ENCODE measurements around the gene APOBEC3A.
A peak's percentile ranks its signal among the peaks of the same experiment; 100 is the strongest.
"Not testable (repeated sequence)": the region's sequence is repeated elsewhere in the genome, so short reads cannot be mapped to it uniquely, and the experiment has no call there.

The APOBEC3A gene

DNA sequence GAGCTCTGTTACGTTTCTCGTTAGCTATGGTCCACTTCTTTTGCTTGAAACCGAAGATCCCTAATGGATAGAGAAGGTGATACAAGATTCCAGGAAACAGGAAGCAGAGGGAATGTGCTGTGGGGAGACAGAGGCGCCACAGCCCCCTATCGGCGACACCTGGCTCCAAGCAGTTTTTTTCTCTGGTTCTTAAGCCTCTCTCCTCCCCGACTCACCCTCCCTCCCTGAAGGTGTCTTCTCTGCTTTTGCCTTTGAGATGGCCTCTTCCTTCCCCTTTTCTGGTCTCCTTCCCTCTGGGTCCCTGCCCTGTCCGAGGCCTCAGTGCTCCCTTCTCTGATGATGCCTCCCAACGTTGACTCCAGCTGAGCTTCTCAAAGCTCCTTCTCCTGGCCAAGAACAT lies 14.2 kb upstream of the APOBEC3A start:
- DNase-seq (ENCODE audit: low read depth in 2 of 2): no peak

DNA sequence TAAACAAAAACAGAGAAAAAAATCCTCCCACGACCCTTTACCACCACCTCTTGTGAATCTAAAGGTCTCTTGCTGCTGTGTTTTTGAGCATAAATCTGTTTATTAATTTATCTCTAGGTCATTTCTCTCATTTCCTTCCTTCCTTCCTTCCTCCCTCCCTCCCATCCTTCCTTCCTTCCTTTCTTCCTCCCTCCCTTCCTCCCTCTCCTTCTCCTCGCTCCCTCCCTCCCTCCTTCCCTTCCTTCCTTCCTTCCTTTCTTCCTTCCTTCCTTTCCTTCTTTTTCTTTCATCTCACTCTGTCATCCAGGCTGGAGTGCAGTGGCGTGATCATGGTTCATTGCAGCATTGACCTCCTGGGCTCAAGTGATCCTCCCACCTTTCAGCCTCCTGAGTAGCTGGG lies 13.5 kb upstream of the APOBEC3A start:
- DNase-seq (ENCODE audit: low read depth in 2 of 2): no peak

DNA sequence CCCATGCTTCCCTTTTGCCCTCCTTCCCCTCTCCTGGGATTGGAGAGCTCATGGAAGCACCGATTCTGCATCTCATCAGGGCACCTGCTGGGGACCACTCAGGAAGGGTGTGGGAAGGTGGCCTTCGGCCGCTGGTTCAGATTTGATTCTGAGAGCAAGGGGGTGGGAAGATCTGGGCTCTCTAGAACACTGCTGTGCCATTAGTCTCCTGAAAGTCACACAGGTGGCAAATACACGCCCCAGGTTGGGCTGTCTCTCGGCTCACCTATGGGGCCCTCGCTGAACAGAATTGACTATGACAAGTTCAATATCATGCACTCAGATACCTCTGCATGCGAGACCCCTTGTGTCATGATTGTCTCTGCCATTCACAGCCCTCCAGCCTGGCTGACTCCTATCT lies 12.8 kb upstream of the APOBEC3A start:
- no peak for DNase-seq (ENCODE audit: low read depth in 2 of 2)

- DNase-seq (ENCODE audit: low read depth in 2 of 2): not testable (repeated sequence)
Observed at GRCh38 chr22:38945706-38946338, 11.6 kb upstream of the APOBEC3A start.

DNA sequence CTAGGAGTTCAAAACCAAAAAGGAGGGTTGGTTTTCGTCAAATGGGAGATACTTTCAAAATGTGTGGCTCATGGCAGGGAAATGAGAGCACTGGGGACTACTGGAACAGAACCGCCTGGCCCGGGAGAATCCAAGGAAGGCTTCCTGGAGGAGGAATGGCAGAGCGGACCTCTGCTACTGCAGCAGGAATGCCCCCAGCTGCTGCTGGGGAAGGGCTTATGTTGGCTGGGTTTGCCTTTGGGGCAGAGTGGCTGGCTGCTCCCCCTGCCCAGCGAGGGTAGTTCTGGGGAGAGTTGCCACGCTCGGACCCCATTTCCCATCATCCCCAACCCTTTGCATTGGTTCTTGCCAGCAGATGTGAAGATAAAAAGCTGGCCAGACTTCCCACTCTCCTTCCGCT lies 10.6 kb upstream of the APOBEC3A start:
- DNase-seq (ENCODE audit: low read depth in 2 of 2): no peak

GRCh38 chr22:38947321-38948140 lies 9.9 kb upstream of the APOBEC3A start:
- DNase-seq (ENCODE audit: low read depth in 2 of 2): peak; percentile 33 to 37

GRCh38 chr22:38948181-38948940 lies 9.0 kb upstream of the APOBEC3A start:
- DNase-seq (ENCODE audit: low read depth in 2 of 2): no peak

DNA sequence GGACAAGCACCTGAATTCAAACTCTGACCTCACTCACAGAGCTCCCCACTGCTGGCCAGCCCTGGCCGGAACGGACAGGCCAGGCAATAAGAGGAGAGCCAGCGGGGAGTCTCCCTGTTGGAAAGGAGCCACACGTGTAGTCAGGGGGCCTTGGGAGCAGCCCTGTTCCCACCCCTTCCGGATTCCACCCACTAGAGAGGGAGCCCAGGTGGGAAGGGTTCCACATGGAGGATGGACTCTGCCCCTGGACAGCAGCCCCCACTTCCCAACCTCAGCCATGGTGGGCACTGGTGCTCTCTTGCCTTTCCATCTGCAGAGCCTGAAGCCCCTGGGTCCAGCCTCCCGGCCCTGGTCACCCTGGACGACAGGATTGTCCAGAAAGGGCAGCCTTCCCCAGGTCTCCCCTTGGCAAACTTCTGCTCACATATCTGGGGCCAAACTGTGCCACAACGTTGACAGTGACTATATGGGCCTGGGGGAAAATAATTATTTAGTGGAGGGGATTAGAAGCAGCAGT lies 7.5 kb upstream of the APOBEC3A start:
- no peak for DNase-seq (ENCODE audit: low read depth in 2 of 2)

DNA sequence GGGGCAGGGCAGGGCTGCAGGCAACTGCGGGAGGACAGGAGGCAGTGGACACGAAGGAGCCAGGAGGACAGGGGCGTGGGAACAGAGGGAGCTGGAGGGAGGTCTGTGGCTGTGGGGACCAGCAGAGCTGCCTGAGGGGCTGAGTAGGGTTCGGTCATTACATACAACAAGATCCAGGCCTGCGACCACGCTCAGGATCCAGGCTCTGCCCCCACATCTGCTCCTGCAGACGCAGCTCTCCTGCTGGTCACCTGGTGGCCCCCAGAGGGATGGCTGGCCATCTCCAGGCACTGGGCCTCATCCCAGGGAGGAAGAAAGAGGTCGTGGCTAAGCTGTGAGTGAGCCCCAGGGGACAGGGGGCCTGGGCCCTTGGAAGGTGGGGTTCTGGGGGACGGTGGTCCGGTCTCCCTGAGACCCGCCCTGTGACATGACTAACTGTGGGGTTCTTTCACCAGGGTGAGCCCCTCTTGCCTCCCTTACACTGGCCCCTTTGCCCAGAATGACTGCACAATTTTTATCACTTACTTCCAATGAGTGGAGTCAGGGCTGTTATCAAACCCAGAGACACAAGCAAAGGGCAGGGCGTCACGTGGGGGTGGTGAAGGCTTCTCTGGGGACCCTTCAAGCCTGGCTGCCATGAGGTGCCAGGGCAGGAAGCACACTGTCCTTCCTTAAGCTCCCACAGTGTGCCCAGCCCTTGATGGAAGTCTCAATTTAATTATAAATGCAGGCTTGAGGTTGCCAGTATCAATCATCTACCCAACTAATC lies 6.7 kb upstream of the APOBEC3A start:
- DNase-seq (ENCODE audit: low read depth in 2 of 2): no peak

- DNase-seq (ENCODE audit: low read depth in 2 of 2): no peak
Observed at GRCh38 chr22:38951734-38952133, 5.7 kb upstream of the APOBEC3A start.

DNA sequence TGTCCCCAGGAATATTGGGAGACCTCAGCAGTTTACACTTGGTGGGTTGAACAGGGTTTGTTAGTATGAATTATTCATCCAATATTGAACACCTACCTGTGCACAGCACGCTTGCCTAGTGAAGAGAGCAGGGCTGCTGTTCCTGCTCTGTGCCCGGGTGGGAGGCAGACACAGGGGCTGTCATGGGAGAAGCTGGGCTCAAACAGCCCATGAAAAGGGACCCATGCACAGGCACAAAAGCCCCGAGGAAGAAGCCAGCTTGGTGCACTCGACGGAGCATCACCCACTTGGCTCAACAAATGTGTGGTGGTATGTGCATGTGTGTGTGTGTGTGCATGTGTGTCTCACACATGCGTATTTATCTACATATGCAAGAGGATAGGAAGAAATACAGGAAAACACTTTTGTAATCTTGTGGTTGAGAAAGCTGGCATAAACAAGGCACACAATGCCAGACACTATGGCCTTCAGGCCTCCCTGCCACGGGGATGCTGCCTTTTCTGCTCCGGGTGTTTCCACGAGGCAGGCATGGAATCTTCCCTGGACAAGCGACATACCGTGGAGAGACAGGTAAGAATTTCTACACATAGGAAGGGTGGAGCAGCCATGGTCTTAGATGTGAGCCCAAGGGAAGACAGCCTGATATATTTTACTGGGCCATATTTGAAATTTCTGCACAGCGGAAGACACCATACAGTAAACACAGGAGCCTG lies 5.0 kb upstream of the APOBEC3A start:
- no peak for DNase-seq (ENCODE audit: low read depth in 2 of 2)

- no peak for DNase-seq (ENCODE audit: low read depth in 2 of 2)
Observed at GRCh38 chr22:38953091-38953490, 4.3 kb upstream of the APOBEC3A start.

DNA sequence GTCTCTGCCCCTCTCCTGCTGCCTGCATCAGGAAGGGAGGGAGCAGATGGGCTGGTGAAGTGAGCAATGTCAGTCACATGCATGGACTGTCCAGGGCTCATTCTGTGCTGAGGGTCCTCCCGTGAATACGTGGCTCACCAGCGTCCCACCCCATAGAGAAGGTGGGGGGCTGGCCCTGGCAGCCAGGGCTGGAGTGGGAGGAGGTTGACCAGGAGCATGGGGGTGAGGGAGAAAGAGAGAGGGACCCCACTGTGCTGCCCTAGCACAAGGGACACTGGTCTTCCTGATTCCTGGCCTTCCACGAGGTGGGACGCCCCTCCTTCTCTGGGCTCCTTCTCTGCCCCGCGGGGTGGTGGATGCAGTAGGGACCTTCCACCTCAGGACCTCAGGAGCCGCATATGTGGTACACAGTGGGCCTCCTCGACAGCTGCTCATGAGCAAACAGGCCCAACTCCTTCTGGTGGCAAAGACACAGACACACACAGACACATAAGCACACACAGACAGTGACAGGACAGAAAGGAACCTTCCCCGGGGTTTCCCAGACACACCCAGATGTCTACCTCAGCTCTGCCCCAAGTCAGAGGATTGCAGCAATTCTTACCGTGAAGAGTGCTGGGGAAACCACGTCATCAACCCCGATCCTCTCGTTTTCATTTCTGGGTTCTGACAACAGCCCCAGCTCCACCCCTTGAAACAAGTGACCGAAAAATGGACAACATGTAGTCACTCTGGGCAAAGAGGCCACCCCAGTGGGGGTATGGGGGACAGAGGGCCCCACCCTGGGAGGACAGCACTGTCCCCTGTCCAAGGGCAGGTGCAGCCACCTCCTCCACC lies 3.6 kb upstream of the APOBEC3A start:
- peak; percentile 74 to 76 for DNase-seq (ENCODE audit: low read depth in 2 of 2)

GRCh38 chr22:38954414-38955043 lies 2.9 kb upstream of the APOBEC3A start:
- DNase-seq (ENCODE audit: low read depth in 2 of 2): no peak

DNA sequence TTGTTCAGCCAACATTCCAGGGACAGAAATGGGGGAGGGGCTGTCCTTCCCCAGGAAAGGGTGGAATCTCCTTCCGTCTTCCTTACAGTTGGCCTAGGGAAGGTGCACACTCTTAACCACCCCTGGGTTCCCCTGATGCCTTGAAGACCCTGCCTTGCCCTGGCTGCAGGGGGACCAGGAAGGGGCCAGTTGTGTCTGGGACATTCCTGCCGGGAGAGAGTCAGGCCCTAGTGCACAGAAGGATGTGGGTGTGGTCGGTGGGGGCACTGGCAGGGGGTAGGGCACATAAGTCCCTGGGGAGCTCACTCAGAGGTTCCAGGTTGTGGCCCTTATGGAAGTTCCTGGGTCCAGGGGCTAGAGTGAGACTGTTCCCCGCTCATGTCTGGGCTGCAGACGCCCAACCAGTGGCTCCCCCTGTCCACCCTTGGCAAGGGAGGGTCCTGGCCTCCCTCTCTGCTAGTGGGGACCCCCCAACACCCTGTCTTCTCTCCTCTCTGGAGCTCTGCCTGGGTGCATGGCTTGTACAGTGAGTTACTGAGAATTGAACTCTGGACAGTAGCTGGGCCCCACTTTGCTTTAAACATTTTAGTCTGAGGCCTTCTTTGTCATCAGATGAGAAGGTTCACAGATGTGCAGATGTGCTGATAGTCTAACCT lies 2.0 kb upstream of the APOBEC3A start:
- DNase-seq (ENCODE audit: low read depth in 2 of 2): no peak

- DNase-seq (ENCODE audit: low read depth in 2 of 2): no peak
Observed at GRCh38 chr22:38955926-38956325, 1.5 kb upstream of the APOBEC3A start.

- no peak for DNase-seq (ENCODE audit: low read depth in 2 of 2)
Observed at GRCh38 chr22:38956551-38956950, 858 bp upstream of the APOBEC3A start.

GRCh38 chr22:38957808-38958650 lies 620 bp downstream of the APOBEC3A start:
- no peak for DNase-seq (ENCODE audit: low read depth in 2 of 2)
